ENCODE results near the gene PFN4. TPM values are rescaled to one million over a fixed set of nuclear protein-coding genes. Genes with fewer than 3 reads are reported as not detected.

The PFN4 gene, protein sequence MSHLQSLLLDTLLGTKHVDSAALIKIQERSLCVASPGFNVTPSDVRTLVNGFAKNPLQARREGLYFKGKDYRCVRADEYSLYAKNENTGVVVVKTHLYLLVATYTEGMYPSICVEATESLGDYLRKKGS
- total RNA-seq (not detected), polyA plus RNA-seq (not detected)

DNA sequence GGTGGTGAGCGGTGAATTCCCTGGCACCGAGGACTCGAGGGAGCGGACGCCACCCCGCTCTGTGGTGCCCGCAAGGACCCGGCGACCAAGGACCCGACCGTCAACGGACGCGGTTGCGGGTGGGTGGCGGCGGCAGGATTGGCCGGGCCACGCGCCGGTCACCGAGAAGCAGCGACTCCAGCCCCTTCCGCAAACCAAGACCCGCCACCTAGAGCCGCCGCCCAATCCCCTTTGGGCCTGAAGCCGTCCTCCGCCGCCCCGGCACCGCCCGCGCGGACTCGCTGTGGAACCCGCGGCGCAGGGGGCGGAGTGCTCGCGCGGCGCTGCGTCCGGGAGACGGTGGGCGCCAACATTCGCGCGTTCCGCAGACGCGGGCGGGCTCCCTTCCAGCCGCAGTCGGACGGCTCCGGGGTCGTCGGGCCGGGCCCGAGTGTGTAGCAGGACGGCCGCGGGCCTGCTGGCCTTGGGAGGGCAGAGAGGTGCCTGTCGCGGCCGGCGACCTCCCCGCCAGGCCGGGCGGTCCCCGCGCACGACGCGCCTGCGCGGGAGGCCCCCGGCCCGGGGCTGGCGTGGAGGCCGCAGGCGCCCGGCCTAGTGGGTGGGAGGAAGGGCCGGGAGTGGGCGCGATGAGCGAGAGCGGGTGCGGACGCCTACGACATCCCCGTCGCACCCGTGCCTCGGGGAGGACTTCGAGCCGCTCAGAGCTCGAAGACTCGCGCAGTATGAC, at the start of gene PFN4, which contains the start of gene FAM228B:
PFN4 (minus strand) TSS at position 140 of the 727 bp plus-strand sequence. CDS start 799 bp downstream, outside the sequence.
FAM228B (plus strand) TSS at position 275 of the 727 bp plus-strand sequence. CDS start 893 bp downstream, outside the sequence.
- POLR2A ChIA-PET (ENCODE audit: partially characterized antibody), result interaction anchor here (2.9 kb wide), 1 partner anchor 47 kb away, joined by 11 read pairs; the partner anchor contains the start of gene SF3B6
- peak; percentile 38 to 52 (median 43) for DNase-seq
- Histone ChIP-seq H3K4me3 (ENCODE audit: low read length in 2 of 2) (peak within 1 kb of the TSS in 1 of 2 donors; percentile 48), H3K27me3 (ENCODE audit: insufficient read depth, low read length) (no peaks in the 10 kb centered on the region), H3K9me3 (ENCODE audit: control insufficient read depth in 1 of 2, low read length in 2 of 2) (no peaks in the 10 kb centered on the region), H3K4me1 (ENCODE audit: insufficient read depth, low read length) (peaks cover 8% of the 10 kb centered on the region), H3K36me3 (ENCODE audit: insufficient read depth, low read length) (no peaks in the 10 kb centered on the region), H3K27ac (ENCODE audit: low read depth, low read length) (peak within 1 kb of the TSS; percentile 17)
- CTCF ChIA-PET (ENCODE audit: partially characterized antibody), result interaction anchor here (0.8 to 1.1 kb wide), 2 partner anchors 28 to 39 kb away, joined by 3 to 4 read pairs; partner anchors contain the start of gene TP53I3
- H3K27me3 Mint-ChIP-seq, result no peaks in the 10 kb centered on the region
- H3K36me3 Mint-ChIP-seq, result peaks cover 0 to 3% of the 10 kb centered on the region in 2 donors
- peak within 1 kb of the TSS; percentile 57 to 86 (median 77) for H3K27ac Mint-ChIP-seq
- H3K4me1 Mint-ChIP-seq, result peaks cover 8 to 17% (median 13%) of the 10 kb centered on the region in 4 donors
- intact Hi-C loops (cut with micrococcal nuclease), result no loop called here
- no peaks in the 10 kb centered on the region for H3K9me3 Mint-ChIP-seq
- peak within 1 kb of the TSS; percentile 81 to 90 (median 88) for H3K4me3 Mint-ChIP-seq

DNA sequence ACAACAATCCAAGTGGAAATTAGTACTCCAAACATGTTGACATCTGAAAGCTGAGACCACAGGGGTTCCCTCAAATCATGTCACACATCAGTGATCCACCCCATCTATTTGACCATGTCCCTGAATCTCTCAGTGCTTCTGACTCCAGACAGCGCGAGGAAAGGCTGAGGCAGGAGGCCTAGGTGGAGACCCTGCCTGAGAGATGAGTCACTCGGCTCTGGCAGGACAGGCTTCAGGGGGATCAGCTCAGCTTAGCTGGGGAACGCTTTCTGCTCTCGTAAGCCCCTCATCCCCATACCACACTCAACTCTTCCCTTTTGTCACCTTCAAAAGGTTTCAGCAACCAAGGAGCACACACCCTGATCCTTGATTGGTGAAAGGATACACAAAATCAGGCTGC, 45.9 kb upstream of the PFN4 start:
- H3K9me3 Mint-ChIP-seq, result no peaks in the 10 kb centered on the region
- H3K36me3 ChIP-seq (ENCODE audit: insufficient read depth, low read length), result no peaks in the 10 kb centered on the region
- no peak overlapping the region for H3K27ac ChIP-seq (ENCODE audit: low read depth, low read length)
- DNase-seq, result no peak
- H3K4me1 Mint-ChIP-seq, result no peaks in the 10 kb centered on the region
- H3K4me1 ChIP-seq (ENCODE audit: insufficient read depth, low read length), result no peaks in the 10 kb centered on the region
- H3K27me3 ChIP-seq (ENCODE audit: insufficient read depth, low read length), result no peaks in the 10 kb centered on the region
- H3K27ac Mint-ChIP-seq, result no peak overlapping the region
- H3K27me3 Mint-ChIP-seq, result peaks cover 1% of the 10 kb centered on the region in 2 donors
- CTCF ChIA-PET (ENCODE audit: partially characterized antibody), result interaction anchor here (0.7 kb wide), 1 partner anchor 84 kb away, joined by 3 read pairs; the partner anchor contains the start of gene TP53I3
- intact Hi-C loops (cut with micrococcal nuclease), result no loop called here
- POLR2A ChIA-PET (ENCODE audit: partially characterized antibody), result no interaction called here
- no peaks in the 10 kb centered on the region for H3K36me3 Mint-ChIP-seq
- no peak overlapping the region for H3K4me3 Mint-ChIP-seq
- H3K9me3 ChIP-seq (ENCODE audit: control insufficient read depth in 1 of 2, low read length in 2 of 2), result no peaks in the 10 kb centered on the region
- no peak overlapping the region for H3K4me3 ChIP-seq (ENCODE audit: low read length in 2 of 2)

DNA sequence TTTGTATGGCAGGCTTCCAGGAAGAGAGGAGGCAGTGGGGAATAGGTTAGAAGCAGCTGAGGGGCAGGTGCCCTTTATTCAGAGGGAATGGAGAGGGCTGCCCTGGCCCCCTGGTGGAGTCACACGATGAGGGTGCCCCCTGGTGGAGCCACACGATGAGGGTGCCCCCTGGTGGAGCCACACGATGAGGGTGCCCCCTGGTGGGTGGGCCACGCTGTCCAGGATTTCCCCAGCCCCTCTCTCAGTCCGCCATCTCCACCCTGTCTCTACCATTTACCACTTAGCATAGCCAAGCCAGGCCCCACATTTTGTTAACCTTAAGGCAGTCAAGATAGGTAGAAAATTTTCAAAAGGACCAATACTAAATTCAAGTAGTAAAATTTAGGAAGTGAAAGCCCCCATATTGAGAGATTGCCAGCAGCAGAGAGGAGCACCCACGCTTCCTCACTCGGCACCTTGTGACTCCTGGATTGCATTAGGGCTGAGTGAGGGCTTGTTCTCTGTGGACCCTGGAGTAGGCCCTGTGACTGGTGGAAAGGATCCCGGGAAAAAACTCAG, 41.4 kb upstream of the PFN4 start:
- CTCF ChIA-PET (ENCODE audit: partially characterized antibody), result interaction anchor here (1.6 to 4.8 kb wide), 2 partner anchors 12 to 340 kb away, joined by 5 to 26 read pairs; no protein-coding TSS in a partner anchor
- no peaks in the 10 kb centered on the region for H3K9me3 ChIP-seq (ENCODE audit: control insufficient read depth in 1 of 2, low read length in 2 of 2)
- no peaks in the 10 kb centered on the region for H3K4me1 Mint-ChIP-seq
- peaks cover 0 to 2% of the 10 kb centered on the region in 2 donors for H3K27me3 Mint-ChIP-seq
- H3K9me3 Mint-ChIP-seq, result peaks cover 0 to 8% (median 0%) of the 10 kb centered on the region in 8 donors
- H3K4me1 ChIP-seq (ENCODE audit: insufficient read depth, low read length), result no peaks in the 10 kb centered on the region
- no peaks in the 10 kb centered on the region for H3K27me3 ChIP-seq (ENCODE audit: insufficient read depth, low read length)
- POLR2A ChIA-PET (ENCODE audit: partially characterized antibody), result interaction anchor here (0.6 kb wide), 1 partner anchor 960 kb away, joined by 3 read pairs; no protein-coding TSS in a partner anchor
- peaks cover 7 to 20% of the 10 kb centered on the region in 2 donors for H3K36me3 Mint-ChIP-seq
- no peaks in the 10 kb centered on the region for H3K36me3 ChIP-seq (ENCODE audit: insufficient read depth, low read length)
- H3K4me3 ChIP-seq (ENCODE audit: low read length in 2 of 2), result no peak overlapping the region
- intact Hi-C loops (cut with micrococcal nuclease), result loop anchor here (2.0 kb wide), 1 partner anchor 340 kb away; no protein-coding TSS in a partner anchor
- H3K27ac ChIP-seq (ENCODE audit: low read depth, low read length), result no peak overlapping the region
- no peak overlapping the region for H3K27ac Mint-ChIP-seq
- no peak overlapping the region for H3K4me3 Mint-ChIP-seq
- peak in 3 of 5 donors; percentile 4 to 17 (median 10) for DNase-seq

DNA sequence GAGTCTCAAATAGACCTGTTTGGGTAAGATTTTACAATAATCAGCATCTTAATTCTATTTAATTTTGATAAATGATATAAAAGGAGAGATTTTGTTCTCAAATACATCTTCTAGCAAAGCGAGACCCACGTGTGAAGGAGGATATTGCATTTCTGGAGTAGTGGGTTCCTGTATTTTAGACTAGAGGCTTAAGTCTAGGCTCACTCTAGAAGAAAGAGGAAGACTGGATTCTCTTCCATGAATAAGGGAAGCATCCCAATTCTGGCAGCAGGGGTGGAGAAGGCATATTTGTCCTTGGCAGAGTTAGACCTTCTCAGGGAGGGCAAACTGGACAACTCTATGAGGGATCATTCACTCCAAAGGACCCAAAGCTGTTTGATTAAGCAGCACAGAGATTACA, 40.5 kb upstream of the PFN4 start:
- Histone ChIP-seq H3K27ac (ENCODE audit: low read depth, low read length) (no peak overlapping the region), H3K36me3 (ENCODE audit: insufficient read depth, low read length) (no peaks in the 10 kb centered on the region), H3K4me1 (ENCODE audit: insufficient read depth, low read length) (no peaks in the 10 kb centered on the region), H3K9me3 (ENCODE audit: control insufficient read depth in 1 of 2, low read length in 2 of 2) (no peaks in the 10 kb centered on the region), H3K4me3 (ENCODE audit: low read length in 2 of 2) (no peak overlapping the region), H3K27me3 (ENCODE audit: insufficient read depth, low read length) (no peaks in the 10 kb centered on the region)
- ChIA-PET POLR2A (ENCODE audit: partially characterized antibody) (interaction anchor here (0.6 kb wide), 1 partner anchor 961 kb away, joined by 3 read pairs; no protein-coding TSS in a partner anchor), CTCF (ENCODE audit: partially characterized antibody) (interaction anchor here (1.6 to 4.8 kb wide), 2 partner anchors 13 to 339 kb away, joined by 5 to 26 read pairs; no protein-coding TSS in a partner anchor)
- Mint-ChIP-seq H3K4me3 (no peak overlapping the region), H3K4me1 (no peaks in the 10 kb centered on the region), H3K27me3 (peaks cover 0 to 2% of the 10 kb centered on the region in 2 donors), H3K9me3 (peaks cover 0 to 8% (median 0%) of the 10 kb centered on the region in 8 donors), H3K36me3 (peaks cover 7 to 25% of the 10 kb centered on the region in 2 donors), H3K27ac (no peak overlapping the region)
- no peak for DNase-seq
- intact Hi-C loops (cut with micrococcal nuclease), result no loop called here

DNA sequence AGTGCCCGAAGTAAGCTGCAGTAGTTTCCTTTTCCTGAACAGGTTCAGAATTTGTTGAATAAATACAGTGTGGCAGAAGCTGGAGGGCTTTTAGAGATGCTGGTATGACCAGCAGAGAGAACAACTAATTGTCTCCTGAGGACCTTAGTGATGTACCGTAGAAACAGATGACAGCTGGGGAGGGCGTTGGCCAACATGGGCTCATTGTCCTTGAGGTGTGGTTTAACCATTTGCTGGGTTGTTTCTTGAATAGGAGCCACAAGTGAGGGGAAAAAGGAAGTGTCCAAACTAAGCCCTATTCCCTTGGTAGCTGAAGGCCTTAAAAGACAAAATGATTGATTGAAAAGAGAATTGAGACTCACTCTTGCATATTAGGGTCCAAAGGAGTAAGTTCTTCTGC, 40.1 kb upstream of the PFN4 start:
- Mint-ChIP-seq H3K4me3 (no peak overlapping the region), H3K4me1 (no peaks in the 10 kb centered on the region), H3K36me3 (peaks cover 9 to 28% of the 10 kb centered on the region in 2 donors), H3K9me3 (peaks cover 0 to 8% (median 0%) of the 10 kb centered on the region in 8 donors), H3K27ac (no peak overlapping the region), H3K27me3 (peaks cover 0 to 2% of the 10 kb centered on the region in 2 donors)
- H3K27me3 ChIP-seq (ENCODE audit: insufficient read depth, low read length), result no peaks in the 10 kb centered on the region
- ChIA-PET CTCF (ENCODE audit: partially characterized antibody) (interaction anchor here (1.0 to 4.8 kb wide), 2 partner anchors 236 to 338 kb away, joined by 3 to 26 read pairs; partner anchors contain the start of gene ATAD2B), POLR2A (ENCODE audit: partially characterized antibody) (no interaction called here)
- no peak for DNase-seq
- intact Hi-C loops (cut with micrococcal nuclease), result no loop called here
- H3K4me1 ChIP-seq (ENCODE audit: insufficient read depth, low read length), result no peaks in the 10 kb centered on the region
- H3K4me3 ChIP-seq (ENCODE audit: low read length in 2 of 2), result no peak overlapping the region
- no peaks in the 10 kb centered on the region for H3K36me3 ChIP-seq (ENCODE audit: insufficient read depth, low read length)
- H3K9me3 ChIP-seq (ENCODE audit: control insufficient read depth in 1 of 2, low read length in 2 of 2), result no peaks in the 10 kb centered on the region
- H3K27ac ChIP-seq (ENCODE audit: low read depth, low read length), result no peak overlapping the region

DNA sequence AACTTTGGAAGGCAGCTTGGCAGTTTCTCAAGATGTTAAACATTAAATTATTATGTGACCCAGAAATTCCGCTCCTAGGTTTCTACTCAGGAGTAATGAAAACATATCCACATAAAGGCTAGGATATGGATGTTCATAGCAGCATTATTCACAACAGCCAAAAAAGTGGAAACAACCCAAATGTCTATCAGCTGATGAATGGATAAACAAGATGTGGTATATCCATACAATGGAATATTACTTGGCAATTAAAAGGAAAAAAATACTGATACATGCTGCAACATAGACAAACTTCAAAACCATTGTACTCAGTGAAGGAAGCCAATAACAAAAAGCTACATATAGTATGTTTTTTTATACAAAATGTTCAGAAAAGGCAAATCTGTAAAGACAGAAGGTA, 39.4 kb upstream of the PFN4 start:
- no peaks in the 10 kb centered on the region for H3K4me1 Mint-ChIP-seq
- ChIA-PET CTCF (ENCODE audit: partially characterized antibody) (interaction anchor here (0.8 to 4.8 kb wide), 4 partner anchors 11 to 342 kb away, joined by 3 to 26 read pairs (median 3); partner anchors contain the start of gene ATAD2B), POLR2A (ENCODE audit: partially characterized antibody) (no interaction called here)
- peaks cover 0 to 8% (median 0%) of the 10 kb centered on the region in 8 donors for H3K9me3 Mint-ChIP-seq
- Histone ChIP-seq H3K27me3 (ENCODE audit: insufficient read depth, low read length) (no peaks in the 10 kb centered on the region), H3K4me1 (ENCODE audit: insufficient read depth, low read length) (no peaks in the 10 kb centered on the region), H3K36me3 (ENCODE audit: insufficient read depth, low read length) (no peaks in the 10 kb centered on the region), H3K9me3 (ENCODE audit: control insufficient read depth in 1 of 2, low read length in 2 of 2) (no peaks in the 10 kb centered on the region), H3K4me3 (ENCODE audit: low read length in 2 of 2) (no peak overlapping the region), H3K27ac (ENCODE audit: low read depth, low read length) (no peak overlapping the region)
- no peak overlapping the region for H3K27ac Mint-ChIP-seq
- intact Hi-C loops (cut with micrococcal nuclease), result no loop called here
- H3K36me3 Mint-ChIP-seq, result peaks cover 10 to 30% of the 10 kb centered on the region in 2 donors
- DNase-seq, result no peak
- H3K4me3 Mint-ChIP-seq, result no peak overlapping the region
- peaks cover 0 to 2% of the 10 kb centered on the region in 2 donors for H3K27me3 Mint-ChIP-seq

All from CD4-positive, alpha-beta memory T cell (primary cell).